Measurements from ENCODE around the gene MBOAT1. TPM values are rescaled to one million over a fixed set of nuclear protein-coding genes. Genes with fewer than 3 reads are reported as not detected.
"Not testable (repeated sequence)": the region's sequence is repeated elsewhere in the genome, so short reads cannot be mapped to it uniquely, and the experiment has no call there.

The MBOAT1 gene
- polyA plus RNA-seq, 1 donor (not counting 4 experiments of a cell fraction or from before 2014, with no cell fraction given) = 4.9 TPM

DNA sequence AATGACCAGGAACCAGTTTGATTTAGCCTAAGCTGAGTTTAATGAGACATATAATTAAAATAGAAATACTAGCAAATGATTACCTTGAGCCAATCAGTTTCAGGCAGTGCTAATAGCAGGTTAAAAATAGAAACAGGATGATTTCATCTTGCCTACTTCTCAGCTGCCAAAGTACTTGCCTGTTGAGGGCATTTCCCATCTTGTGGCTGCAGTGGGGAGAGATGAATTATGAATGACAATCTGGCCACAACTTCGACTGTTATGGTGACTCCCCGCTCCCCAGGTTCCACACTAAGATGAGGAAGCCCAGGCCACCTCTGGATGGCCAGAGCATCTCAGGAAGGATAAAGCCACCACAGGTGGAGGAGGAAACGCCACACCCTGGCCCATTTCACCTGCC lies 31.3 kb downstream of the MBOAT1 start:
- Histone ChIP-seq H4K20me1 (ENCODE audit: control insufficient read depth, extremely low read depth, insufficient read depth, low read length) (no peaks in the 10 kb centered on the region), H3K4me1 (ENCODE audit: control insufficient read depth, extremely low read depth, insufficient read depth, low read length) (peaks cover 2% of the 10 kb centered on the region), H3K9ac (ENCODE audit: control insufficient read depth, extremely low read depth, insufficient read depth, low read length) (no peak overlapping the region), H3K4me2 (ENCODE audit: control insufficient read depth, extremely low read depth, insufficient read depth, low read depth, low read length) (no peak overlapping the region), H3K79me2 (ENCODE audit: control insufficient read depth, insufficient read depth, low read length) (peaks cover under 1% of the 10 kb centered on the region), H3K9me1 (ENCODE audit: control insufficient read depth, extremely low read depth, insufficient read depth, low read length) (no peaks in the 10 kb centered on the region), H3K9me3 (ENCODE audit: control insufficient read depth, low read depth, low read length) (no peaks in the 10 kb centered on the region), H2AFZ (ENCODE audit: control insufficient read depth, low read length) (no peak overlapping the region), H3K4me3 (ENCODE audit: control insufficient read depth in 2 of 3, extremely low read depth in 1 of 3, insufficient read depth in 2 of 3, low read depth in 1 of 3, low read length in 3 of 3) (no peak overlapping the region), H3K36me3 (ENCODE audit: control insufficient read depth in 2 of 2, extremely low read depth in 1 of 2, insufficient read depth in 2 of 2, low read length in 2 of 2) (no peaks in the 10 kb centered on the region), H3K27ac (ENCODE audit: control insufficient read depth, insufficient read depth, low read length) (no peak overlapping the region), H3K27me3 (ENCODE audit: control insufficient read depth, extremely low read depth, insufficient read depth, low read length) (no peaks in the 10 kb centered on the region)
- no peak for DNase-seq (ENCODE audit: low read depth, low spot score)
- no peak for FAIRE-seq
- TF ChIP-seq, protein P1, sequence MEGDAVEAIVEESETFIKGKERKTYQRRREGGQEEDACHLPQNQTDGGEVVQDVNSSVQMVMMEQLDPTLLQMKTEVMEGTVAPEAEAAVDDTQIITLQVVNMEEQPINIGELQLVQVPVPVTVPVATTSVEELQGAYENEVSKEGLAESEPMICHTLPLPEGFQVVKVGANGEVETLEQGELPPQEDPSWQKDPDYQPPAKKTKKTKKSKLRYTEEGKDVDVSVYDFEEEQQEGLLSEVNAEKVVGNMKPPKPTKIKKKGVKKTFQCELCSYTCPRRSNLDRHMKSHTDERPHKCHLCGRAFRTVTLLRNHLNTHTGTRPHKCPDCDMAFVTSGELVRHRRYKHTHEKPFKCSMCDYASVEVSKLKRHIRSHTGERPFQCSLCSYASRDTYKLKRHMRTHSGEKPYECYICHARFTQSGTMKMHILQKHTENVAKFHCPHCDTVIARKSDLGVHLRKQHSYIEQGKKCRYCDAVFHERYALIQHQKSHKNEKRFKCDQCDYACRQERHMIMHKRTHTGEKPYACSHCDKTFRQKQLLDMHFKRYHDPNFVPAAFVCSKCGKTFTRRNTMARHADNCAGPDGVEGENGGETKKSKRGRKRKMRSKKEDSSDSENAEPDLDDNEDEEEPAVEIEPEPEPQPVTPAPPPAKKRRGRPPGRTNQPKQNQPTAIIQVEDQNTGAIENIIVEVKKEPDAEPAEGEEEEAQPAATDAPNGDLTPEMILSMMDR (optimal IDR thresholded peaks at IDR 0.05 in 1 of 3, IDR thresholded peaks at IDR 0.05 in 1 of 3, conservative IDR thresholded peaks at IDR 0.05 in 1 of 3; ENCODE audit: extremely low read depth in 1 of 3, insufficient read depth in 2 of 3, low read length in 3 of 3) = no peak
- no peak for TF ChIP-seq EZH2 (IDR thresholded peaks at IDR 0.05; ENCODE audit: low read length)
- dilution Hi-C loops (cut with MboI; ENCODE audit: extremely low pct_ligation_motif_present, low sequenced_read_pairs) = no loop called here

DNA sequence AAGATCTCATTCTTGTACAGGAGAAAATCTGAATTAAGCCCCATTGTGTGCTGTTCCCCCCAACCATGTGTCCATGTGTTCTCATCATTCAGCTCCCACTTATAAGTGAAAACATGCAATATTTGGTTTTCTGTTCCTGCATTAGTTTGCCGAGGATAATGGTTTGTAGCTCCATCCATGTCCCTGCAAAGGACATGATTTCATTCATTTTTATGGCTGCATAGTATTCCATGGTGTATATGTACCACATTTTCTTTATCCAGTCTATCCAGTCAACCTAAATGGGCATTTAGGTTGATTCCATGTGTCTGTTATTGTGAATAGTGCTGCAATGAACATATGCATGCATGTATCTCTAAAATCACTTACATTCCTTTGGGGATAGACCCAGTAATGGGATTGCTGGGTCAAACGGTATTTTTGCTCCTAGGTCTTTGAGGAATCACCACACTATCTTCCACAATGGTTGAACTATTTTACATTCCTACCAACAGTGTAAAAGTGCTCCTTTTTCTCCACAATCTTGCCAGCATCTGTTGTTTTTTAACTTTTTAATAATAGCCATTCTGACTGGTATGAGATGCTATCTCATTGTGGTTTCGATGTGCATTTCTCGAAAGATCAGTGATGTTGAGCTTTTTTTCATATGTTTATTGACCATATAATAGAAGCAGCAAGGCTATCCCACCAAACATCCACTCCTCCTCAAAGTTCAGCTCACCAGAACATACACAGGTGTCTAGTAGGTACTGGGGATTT lies 32.8 kb downstream of the MBOAT1 start:
- H4K20me1 ChIP-seq (ENCODE audit: control insufficient read depth, extremely low read depth, insufficient read depth, low read length); H3K4me2 ChIP-seq (ENCODE audit: control insufficient read depth, extremely low read depth, insufficient read depth, low read depth, low read length); dilution Hi-C loops (cut with MboI; ENCODE audit: extremely low pct_ligation_motif_present, low sequenced_read_pairs); H3K36me3 ChIP-seq (ENCODE audit: control insufficient read depth in 2 of 2, extremely low read depth in 1 of 2, insufficient read depth in 2 of 2, low read length in 2 of 2); H3K79me2 ChIP-seq (ENCODE audit: control insufficient read depth, insufficient read depth, low read length); H3K9me1 ChIP-seq (ENCODE audit: control insufficient read depth, extremely low read depth, insufficient read depth, low read length); H3K9ac ChIP-seq (ENCODE audit: control insufficient read depth, extremely low read depth, insufficient read depth, low read length); H3K27me3 ChIP-seq (ENCODE audit: control insufficient read depth, extremely low read depth, insufficient read depth, low read length); FAIRE-seq; H3K27ac ChIP-seq (ENCODE audit: control insufficient read depth, insufficient read depth, low read length); H3K9me3 ChIP-seq (ENCODE audit: control insufficient read depth, low read depth, low read length); DNase-seq (ENCODE audit: low read depth, low spot score); H2AFZ ChIP-seq (ENCODE audit: control insufficient read depth, low read length); H3K4me1 ChIP-seq (ENCODE audit: control insufficient read depth, extremely low read depth, insufficient read depth, low read length); H3K4me3 ChIP-seq (ENCODE audit: control insufficient read depth in 2 of 3, extremely low read depth in 1 of 3, insufficient read depth in 2 of 3, low read depth in 1 of 3, low read length in 3 of 3): not testable (repeated sequence)

DNA sequence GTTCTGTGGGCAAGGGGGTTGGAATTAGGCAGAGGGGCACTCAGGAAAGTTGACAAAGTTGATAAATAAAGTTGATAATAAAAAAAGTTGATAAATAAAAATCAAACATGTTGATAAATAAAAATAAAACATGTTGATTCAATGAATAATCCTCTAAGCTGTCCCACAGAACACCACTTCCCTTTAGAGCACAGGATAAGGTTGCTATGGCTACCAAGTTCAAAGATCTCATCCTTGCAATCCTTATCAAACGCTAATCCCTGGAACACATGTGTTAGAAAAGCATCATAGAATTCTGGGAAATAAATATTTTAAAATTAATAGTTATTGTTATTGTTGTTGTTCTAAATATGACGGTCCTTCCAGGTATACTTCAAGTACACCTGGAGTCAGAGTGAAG lies 33.9 kb downstream of the MBOAT1 start:
- Histone ChIP-seq H4K20me1 (ENCODE audit: control insufficient read depth, extremely low read depth, insufficient read depth, low read length) (no peaks in the 10 kb centered on the region), H3K79me2 (ENCODE audit: control insufficient read depth, insufficient read depth, low read length) (no peaks in the 10 kb centered on the region), H3K4me3 (ENCODE audit: control insufficient read depth in 2 of 3, extremely low read depth in 1 of 3, insufficient read depth in 2 of 3, low read depth in 1 of 3, low read length in 3 of 3) (no peak overlapping the region), H3K9ac (ENCODE audit: control insufficient read depth, extremely low read depth, insufficient read depth, low read length) (no peak overlapping the region), H3K36me3 (ENCODE audit: control insufficient read depth in 2 of 2, extremely low read depth in 1 of 2, insufficient read depth in 2 of 2, low read length in 2 of 2) (no peaks in the 10 kb centered on the region), H3K9me1 (ENCODE audit: control insufficient read depth, extremely low read depth, insufficient read depth, low read length) (no peaks in the 10 kb centered on the region), H2AFZ (ENCODE audit: control insufficient read depth, low read length) (no peak overlapping the region), H3K4me2 (ENCODE audit: control insufficient read depth, extremely low read depth, insufficient read depth, low read depth, low read length) (no peak overlapping the region), H3K27ac (ENCODE audit: control insufficient read depth, insufficient read depth, low read length) (no peak overlapping the region), H3K4me1 (ENCODE audit: control insufficient read depth, extremely low read depth, insufficient read depth, low read length) (peaks cover 2% of the 10 kb centered on the region), H3K27me3 (ENCODE audit: control insufficient read depth, extremely low read depth, insufficient read depth, low read length) (no peaks in the 10 kb centered on the region), H3K9me3 (ENCODE audit: control insufficient read depth, low read depth, low read length) (no peaks in the 10 kb centered on the region)
- dilution Hi-C loops (cut with MboI; ENCODE audit: extremely low pct_ligation_motif_present, low sequenced_read_pairs) = no loop called here
- no peak for DNase-seq (ENCODE audit: low read depth, low spot score)
- no peak for TF ChIP-seq EZH2 (IDR thresholded peaks at IDR 0.05; ENCODE audit: low read length)
- TF ChIP-seq, protein P1 (optimal IDR thresholded peaks at IDR 0.05 in 1 of 3, IDR thresholded peaks at IDR 0.05 in 1 of 3, conservative IDR thresholded peaks at IDR 0.05 in 1 of 3; ENCODE audit: extremely low read depth in 1 of 3, insufficient read depth in 2 of 3, low read length in 3 of 3) = no peak
- no peak for FAIRE-seq
